HG02610 (cell line): ENCODE measurements around the gene RBM28.
"Not testable (repeated sequence)": the region's sequence is repeated elsewhere in the genome, so short reads cannot be mapped to it uniquely, and the experiment has no call there.

Source experiments
- ATAC-seq: cut with Tn5 transposase; IDR thresholded peaks from one replicate; pipeline ENCODE4 v1.9.1; 2021; ENCODE audit warnings: mild to moderate bottlenecking, moderate library complexity; ENCODE audit not compliant: unreplicated experiment

The RBM28 gene

GRCh38 chr7:128302139-128302538, 41.6 kb downstream of the RBM28 start:
- no peak for ATAC-seq

- ATAC-seq: no peak
Observed at GRCh38 chr7:128299109-128299607, 44.5 kb downstream of the RBM28 start.

- not testable (repeated sequence) for ATAC-seq
Observed at GRCh38 chr7:128298004-128298403, 45.7 kb downstream of the RBM28 start.

GRCh38 chr7:128287556-128287955, 56.2 kb downstream of the RBM28 start:
- ATAC-seq: no peak

- no peak for ATAC-seq
Observed at GRCh38 chr7:128284102-128284501, 59.6 kb downstream of the RBM28 start.

- no peak for ATAC-seq
Observed at GRCh38 chr7:128281605-128282380, 61.9 kb downstream of the RBM28 start.

- not testable (repeated sequence) for ATAC-seq
Observed at GRCh38 chr7:128280451-128280850, 63.3 kb downstream of the RBM28 start.

- no peak for ATAC-seq
Observed at GRCh38 chr7:128279124-128279713, 64.5 kb downstream of the RBM28 start.

GRCh38 chr7:128278366-128278765, 65.3 kb downstream of the RBM28 start:
- no peak for ATAC-seq

GRCh38 chr7:128275681-128276080, 68.0 kb downstream of the RBM28 start:
- ATAC-seq: no peak

- ATAC-seq: no peak
Observed at GRCh38 chr7:128274884-128275603, 68.7 kb downstream of the RBM28 start.

GRCh38 chr7:128274246-128274883, 69.3 kb downstream of the RBM28 start:
- ATAC-seq: no peak

GRCh38 chr7:128271942-128272481, 71.7 kb downstream of the RBM28 start:
- ATAC-seq: no peak

- ATAC-seq: no peak
Observed at GRCh38 chr7:128271471-128271941, 72.2 kb downstream of the RBM28 start.

- ATAC-seq: no peak
Observed at GRCh38 chr7:128270826-128271272, 72.9 kb downstream of the RBM28 start.

- ATAC-seq: no peak
Observed at GRCh38 chr7:128268233-128268632, 75.5 kb downstream of the RBM28 start.

- no peak for ATAC-seq
Observed at GRCh38 chr7:128267595-128267924, 76.1 kb downstream of the RBM28 start.

GRCh38 chr7:128266883-128267594, 76.7 kb downstream of the RBM28 start:
- no peak for ATAC-seq

GRCh38 chr7:128266529-128266882, 77.2 kb downstream of the RBM28 start:
- no peak for ATAC-seq

GRCh38 chr7:128265906-128266300, 77.8 kb downstream of the RBM28 start:
- no peak for ATAC-seq
